H9 (cell line): ENCODE measurements around the gene GPC6. TPM values are rescaled to one million over a fixed set of nuclear protein-coding genes. Genes with fewer than 3 reads are reported as not detected.

ENCODE experiments used
- DNase-seq: peaks from one replicate; pipeline ENCODE4 v3.0.0-alpha.2; 2017
- H2AFZ ChIP-seq: one replicate; pipeline ENCODE4 v1.6.1; 2013; ENCODE audit warnings: mild to moderate bottlenecking, low read length, control low read depth, moderate library complexity
- H2AK5ac ChIP-seq: 2 replicates; pipeline ENCODE4 v1.6.1; 2013; ENCODE audit warnings: low read length, control low read depth, mixed read lengths; ENCODE audit not compliant: insufficient read length
- H2BK120ac ChIP-seq: one replicate; pipeline ENCODE4 v1.6.1; 2013; ENCODE audit warnings: low read depth, mild to moderate bottlenecking, low read length, control low read depth, inconsistent platforms; ENCODE audit not compliant: poor library complexity, severe bottlenecking
- H2BK12ac ChIP-seq: 2 replicates; pipeline ENCODE4 v1.6.1; 2013; ENCODE audit warnings: low read length, control low read depth, mixed read lengths, low read depth; ENCODE audit not compliant: insufficient read length
- H2BK15ac ChIP-seq: 2 replicates; pipeline ENCODE4 v1.6.1; 2013; ENCODE audit warnings: low read depth, low read length, control low read depth
- H2BK20ac ChIP-seq: one replicate; pipeline ENCODE4 v1.6.1; 2013; ENCODE audit warnings: low read depth, mild to moderate bottlenecking, low read length, control low read depth, inconsistent platforms; ENCODE audit not compliant: poor library complexity, severe bottlenecking
- H2BK5ac ChIP-seq: 2 replicates; pipeline ENCODE4 v1.6.1; 2013; ENCODE audit warnings: low read length, control low read depth, mixed read lengths; ENCODE audit not compliant: insufficient read length
- H3K14ac ChIP-seq: 2 replicates; pipeline ENCODE4 v1.6.1; 2013; ENCODE audit warnings: low read length, control low read depth; ENCODE audit not compliant: insufficient read depth
- H3K18ac ChIP-seq: 2 replicates; pipeline ENCODE4 v1.6.1; 2013; ENCODE audit warnings: low read depth, mild to moderate bottlenecking, mixed read lengths, low read length, control low read depth; ENCODE audit not compliant: insufficient read length
- H3K23ac ChIP-seq: 2 replicates; pipeline ENCODE4 v1.6.1; 2013; ENCODE audit warnings: low read length, control low read depth, mixed read lengths, low read depth; ENCODE audit not compliant: insufficient read length
- H3K23me2 ChIP-seq: 2 replicates; pipeline ENCODE4 v1.6.1; 2013; ENCODE audit warnings: low read depth, mild to moderate bottlenecking, mixed read lengths, low read length, control low read depth; ENCODE audit not compliant: insufficient read length, poor library complexity, severe bottlenecking
- H3K27ac ChIP-seq: 2 replicates; pipeline ENCODE4 v1.5.1; 2013; ENCODE audit warnings: low read length, control low read depth, mixed read lengths, low read depth; ENCODE audit not compliant: insufficient read length
- H3K27me3 ChIP-seq: 2 replicates; pipeline ENCODE4 v1.6.1; 2013; ENCODE audit warnings: low read length, control low read depth, inconsistent platforms; ENCODE audit not compliant: insufficient read depth
- H3K4ac ChIP-seq: 2 replicates; pipeline ENCODE4 v1.6.1; 2013; ENCODE audit warnings: low read depth, mild to moderate bottlenecking, control low read depth, inconsistent platforms, low read length, moderate library complexity
- H3K4me1 ChIP-seq: 2 replicates; pipeline ENCODE4 v1.6.1; 2013; ENCODE audit warnings: low read length, control low read depth, inconsistent platforms; ENCODE audit not compliant: insufficient read depth
- H3K4me2 ChIP-seq: 2 replicates; pipeline ENCODE4 v1.6.1; 2013; ENCODE audit warnings: low read length, control low read depth, mixed read lengths; ENCODE audit not compliant: insufficient read length, insufficient read depth
- H3K56ac ChIP-seq: 2 replicates; pipeline ENCODE4 v1.6.1; 2013; ENCODE audit warnings: low read depth, mild to moderate bottlenecking, mixed read lengths, low read length, control low read depth; ENCODE audit not compliant: insufficient read length
- H3K79me1 ChIP-seq: 2 replicates; pipeline ENCODE4 v1.6.1; 2013; ENCODE audit warnings: low read depth, mild to moderate bottlenecking, moderate library complexity, low read length, control low read depth, inconsistent platforms; ENCODE audit not compliant: insufficient read depth, poor library complexity, severe bottlenecking
- H3K79me2 ChIP-seq: 2 replicates; pipeline ENCODE4 v1.6.1; 2013; ENCODE audit warnings: low read length, control low read depth, inconsistent platforms; ENCODE audit not compliant: insufficient read depth
- H3K9ac ChIP-seq: 2 replicates; pipeline ENCODE4 v1.6.1; 2013; ENCODE audit warnings: low read length, control low read depth, mixed read lengths; ENCODE audit not compliant: insufficient read length; ENCODE audit errors: extremely low read depth
- H3K9me3 ChIP-seq: one replicate; pipeline ENCODE4 v1.6.1; 2013; ENCODE audit warnings: low read depth, low read length, inconsistent platforms; ENCODE audit not compliant: control insufficient read depth
- H3T11ph ChIP-seq: one replicate; pipeline ENCODE4 v1.6.1; 2013; ENCODE audit warnings: mild to moderate bottlenecking, low read length, control low read depth, inconsistent platforms
- H4K20me1 ChIP-seq: one replicate; pipeline ENCODE4 v1.6.1; 2013; ENCODE audit not compliant: control insufficient read depth, insufficient read length, insufficient read depth
- H4K5ac ChIP-seq: 2 replicates; pipeline ENCODE4 v1.6.1; 2013; ENCODE audit warnings: low read depth, mild to moderate bottlenecking, mixed read lengths, low read length, control low read depth; ENCODE audit not compliant: insufficient read length
- H4K8ac ChIP-seq: replicated peaks from 2 replicates; pipeline ENCODE4 v1.6.1; 2013; ENCODE audit warnings: low read length, control low read depth, mixed read lengths, low read depth; ENCODE audit not compliant: insufficient read length
- H4K91ac ChIP-seq: 2 replicates; pipeline ENCODE4 v1.6.1; 2013; ENCODE audit warnings: low read depth, mild to moderate bottlenecking, moderate library complexity, mixed read lengths, low read length, control low read depth; ENCODE audit not compliant: insufficient read length
- H3K27ac Mint-ChIP-seq, 3 experiments: 2 replicates in 2 of 3; 3 replicates in 1 of 3; pipeline ENCODE4 v1.8.0; 2020 to 2021; ENCODE audit warnings: mixed read lengths in 3 of 3, mild to moderate bottlenecking in 1 of 3, moderate library complexity in 1 of 3
- H3K27me3 Mint-ChIP-seq: 2 replicates; pipeline ENCODE4 v1.8.0; 2021; ENCODE audit warnings: low read depth, mild to moderate bottlenecking, moderate library complexity, mixed read lengths
- H3K36me3 Mint-ChIP-seq, 3 experiments: 2 replicates in 2 of 3; 3 replicates in 1 of 3; pipeline ENCODE4 v1.8.0; 2020 to 2021; ENCODE audit warnings: low read depth in 3 of 3, mixed read lengths in 3 of 3; ENCODE audit not compliant: insufficient read depth in 1 of 3
- H3K4me1 Mint-ChIP-seq, 2 experiments: 2 replicates each; pipeline ENCODE4 v1.8.0; 2020; ENCODE audit warnings: mixed read lengths in 2 of 2
- H3K4me3 Mint-ChIP-seq, 2 experiments: 2 replicates in 1 of 2; 3 replicates in 1 of 2; pipeline ENCODE4 v1.8.0; 2020 to 2021; ENCODE audit warnings: mild to moderate bottlenecking in 2 of 2, mixed read lengths in 2 of 2, moderate library complexity in 1 of 2
- H3K9me3 Mint-ChIP-seq, 2 experiments: 2 replicates in 1 of 2; 3 replicates in 1 of 2; pipeline ENCODE4 v1.8.0; 2020; ENCODE audit warnings: mild to moderate bottlenecking in 2 of 2, mixed read lengths in 2 of 2, moderate library complexity in 1 of 2
- CTCF ChIP-seq: fragments of 200-600 bp; sonication (generic); conservative IDR thresholded peaks from 3 replicates; pipeline ENCODE4 v1.8.0; 2021; ENCODE audit warnings: antibody characterized with exemption, mild to moderate bottlenecking
- WGBS: extraction: QIAGEN DNeasy Blood & Tissue Kit; methylation state at CpG from one replicate; pipeline ENCODE4 v1.1.7; 2013; ENCODE audit warnings: missing lambda C conversion rate, low lambda C conversion rate, mixed read lengths; ENCODE audit not compliant: insufficient read length; ENCODE audit errors: extremely low coverage; 5-methylcytosine and 5-hydroxymethylcytosine counted together
- total RNA-seq: library from RNA; stranded (reverse); gene quantifications from 2 replicates; pipeline ENCODE4 v1.2.1, GENCODE V29; 2021

Gene GPC6
- total RNA-seq, 1 experiment from 2014 or later: 15.6 TPM

DNA sequence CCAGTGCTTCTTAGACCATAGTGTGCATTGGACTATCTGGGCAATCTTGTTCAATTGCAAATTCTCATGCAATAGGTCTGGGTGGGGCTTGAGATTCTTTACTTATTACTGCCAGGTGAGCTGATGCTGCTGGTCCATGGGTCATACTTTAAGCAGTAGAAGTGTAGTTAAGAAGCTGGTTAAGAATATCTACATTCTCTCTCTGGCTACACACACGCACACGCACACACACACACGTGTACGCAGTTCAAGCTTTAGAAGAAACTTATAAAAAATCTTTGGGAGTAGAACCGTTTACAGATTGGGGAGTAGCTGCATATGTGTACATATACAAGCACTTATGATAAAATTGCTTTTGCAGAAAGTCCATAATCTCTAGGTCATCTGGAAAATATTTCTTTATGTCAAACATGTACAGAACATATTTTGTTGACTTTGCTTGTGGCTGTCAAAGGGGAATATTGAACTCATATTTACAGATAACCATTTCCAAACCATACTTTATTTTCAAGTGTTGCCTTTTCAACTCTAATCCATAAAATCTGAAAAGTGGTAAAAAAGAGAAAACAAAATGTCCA is 99.7 kb downstream of the GPC6 start:
- H4K20me1 ChIP-seq: no peaks in the 10 kb centered on the region
- no CpG with 5 or more reads among the region's 5 CpGs for WGBS
- no peaks in the 10 kb centered on the region for H3K27me3 Mint-ChIP-seq

More for the DNA sequence above, 99.7 kb downstream of the GPC6 start:
- H3K18ac ChIP-seq: no peak overlapping the region
- H3K4ac ChIP-seq: no peak overlapping the region
- H3K9me3 Mint-ChIP-seq: no peaks in the 10 kb centered on the region
- H2BK120ac ChIP-seq: no peak overlapping the region
- H3T11ph ChIP-seq: no peak overlapping the region
- no peak overlapping the region for H3K23ac ChIP-seq
- no peak overlapping the region for H3K27ac ChIP-seq
- peaks cover 3% of the 10 kb centered on the region; the same call in 1 of the 2 replicates for H3K4me1 ChIP-seq
- no peak for DNase-seq
- no peaks in the 10 kb centered on the region for H3K27me3 ChIP-seq
- no peak overlapping the region for H2BK5ac ChIP-seq
- no peak overlapping the region for H2BK15ac ChIP-seq
- H4K8ac ChIP-seq: no peak overlapping the region
- peaks cover 34 to 38% of the 10 kb centered on the region in 2 experiments for H3K4me1 Mint-ChIP-seq
- no peaks in the 10 kb centered on the region for H3K23me2 ChIP-seq
- H2AFZ ChIP-seq: no peak overlapping the region
- H3K4me2 ChIP-seq: no peak overlapping the region
- H3K9me3 ChIP-seq: no peaks in the 10 kb centered on the region
- peak overlapping the region in 1 of 3 experiments; percentile 69; a peak in 1 of 7 replicates for H3K27ac Mint-ChIP-seq
- no peak overlapping the region for H2BK20ac ChIP-seq
- peaks cover 4% of the 10 kb centered on the region for H3K79me1 ChIP-seq
- H2AK5ac ChIP-seq: no peak overlapping the region
- no peak overlapping the region for H3K4me3 Mint-ChIP-seq
- H2BK12ac ChIP-seq: no peak overlapping the region
- no peak overlapping the region for H4K5ac ChIP-seq
- TF ChIP-seq CTCF: no peak
- H3K36me3 Mint-ChIP-seq: no peaks in the 10 kb centered on the region
- no peak overlapping the region for H3K9ac ChIP-seq
- H3K56ac ChIP-seq: no peak overlapping the region
- peaks cover 7% of the 10 kb centered on the region; the same call in 1 of the 2 replicates for H3K79me2 ChIP-seq
- no peak overlapping the region for H4K91ac ChIP-seq
- no peak overlapping the region for H3K14ac ChIP-seq
